GM21723 (cell line): ENCODE measurements around the gene JPT1.
"Not testable (repeated sequence)": the region's sequence is repeated elsewhere in the genome, so short reads cannot be mapped to it uniquely, and the experiment has no call there.

Experiments
- ATAC-seq: cut with Tn5 transposase; IDR thresholded peaks from one replicate; pipeline ENCODE4 v1.9.1; 2021; ENCODE audit warnings: mild to moderate bottlenecking, moderate library complexity; ENCODE audit not compliant: unreplicated experiment

The JPT1 gene

GRCh38 chr17:75159196-75160031, 5.1 kb upstream of the JPT1 start:
- no peak for ATAC-seq

GRCh38 chr17:75158480-75158879, 4.2 kb upstream of the JPT1 start:
- ATAC-seq = not testable (repeated sequence)

GRCh38 chr17:75155191-75155601, 884 bp upstream of the JPT1 start:
- no peak for ATAC-seq

- ATAC-seq = peak; percentile 13
Measured at GRCh38 chr17:75153780-75154194, 525 bp downstream of the JPT1 start.

GRCh38 chr17:75152922-75153779, 1.2 kb downstream of the JPT1 start:
- no peak for ATAC-seq

- ATAC-seq = no peak
Measured at GRCh38 chr17:75152523-75152921, 1.8 kb downstream of the JPT1 start.

- ATAC-seq = no peak
Measured at GRCh38 chr17:75151930-75152329, 2.4 kb downstream of the JPT1 start.

GRCh38 chr17:75147878-75148546, 6.3 kb downstream of the JPT1 start:
- ATAC-seq = no peak

GRCh38 chr17:75146592-75146991, 7.7 kb downstream of the JPT1 start:
- ATAC-seq = no peak

- no peak for ATAC-seq
Measured at GRCh38 chr17:75144816-75145512, 9.3 kb downstream of the JPT1 start.

GRCh38 chr17:75142236-75142971, 11.9 kb downstream of the JPT1 start:
- ATAC-seq = no peak

GRCh38 chr17:75138519-75138918, 15.8 kb downstream of the JPT1 start:
- no peak for ATAC-seq

- ATAC-seq = not testable (repeated sequence)
Measured at GRCh38 chr17:75137762-75138161, 16.6 kb downstream of the JPT1 start.

GRCh38 chr17:75135946-75136345, 18.4 kb downstream of the JPT1 start:
- no peak for ATAC-seq

GRCh38 chr17:75135452-75135851, 18.9 kb downstream of the JPT1 start:
- ATAC-seq = no peak

- ATAC-seq = not testable (repeated sequence)
Measured at GRCh38 chr17:75133607-75134347, 20.5 kb downstream of the JPT1 start.

- ATAC-seq = no peak
Measured at GRCh38 chr17:75133001-75133400, 21.3 kb downstream of the JPT1 start.

GRCh38 chr17:75132018-75133000, 22.0 kb downstream of the JPT1 start:
- not testable (repeated sequence) for ATAC-seq
